Sigmoid colon (tissue), 7 donors: ENCODE measurements around the gene LHFPL5. TPM values are rescaled to one million over a fixed set of nuclear protein-coding genes. Genes with fewer than 3 reads are reported as not detected.

Source experiments
- DNase-seq: peaks from one replicate; pipeline ENCODE4 v3.0.0-alpha.2; 2019
- H3K27ac ChIP-seq, 4 donors: fragments of 200-600 bp; sonication (generic); one replicate each; pipeline ENCODE4 v1.5.1; 2016 to 2019; ENCODE audit warnings: mild to moderate bottlenecking in 1 of 4
- H3K27me3 ChIP-seq, 3 donors: fragments of 200-600 bp; sonication (generic); one replicate each; pipeline ENCODE4 v1.5.1; 2019; ENCODE audit warnings: mild to moderate bottlenecking in 1 of 3
- H3K36me3 ChIP-seq, 4 donors: fragments of 200-600 bp; sonication (generic); one replicate each; pipeline ENCODE4 v1.5.1; 2016 to 2019
- H3K4me1 ChIP-seq, 4 donors: fragments of 200-600 bp; sonication (generic); one replicate each; pipeline ENCODE4 v1.5.1; 2017 to 2019
- H3K4me3 ChIP-seq, 4 donors: fragments of 200-600 bp; sonication (generic); one replicate each; pipeline ENCODE4 v1.5.1; 2017 to 2019; ENCODE audit warnings: mild to moderate bottlenecking in 2 of 4, moderate library complexity in 1 of 4
- H3K9me3 ChIP-seq, 4 donors: fragments of 200-600 bp in 3 of 4; sonication (generic) in 3 of 4; one replicate each; pipeline versions ENCODE4 v1.5.1 to v1.6.1; 2013 to 2019
- CTCF ChIP-seq, 4 experiments: fragments of 450-650 bp in 3 of 4; fragments of 200-600 bp in 1 of 4; IDR thresholded peaks; one replicate each; pipeline ENCODE4 v1.5.1; 2016 to 2019; ENCODE audit warnings: antibody characterized with exemption in 4 of 4, mild to moderate bottlenecking in 3 of 4, moderate library complexity in 2 of 4
- EP300 ChIP-seq, 4 donors: sonication (generic); formaldehyde crosslinking; IDR thresholded peaks; one replicate each; pipeline ENCODE4 v1.6.1; 2017; ENCODE audit warnings: antibody characterized with exemption in 4 of 4
- POLR2A ChIP-seq, 2 donors: fragments of 450-650 bp; IDR thresholded peaks; one replicate each; pipeline ENCODE4 v1.6.1; 2016; ENCODE audit warnings: antibody characterized with exemption in 2 of 2, mild to moderate bottlenecking in 2 of 2, moderate library complexity in 2 of 2
- POLR2AphosphoS5 ChIP-seq, 4 donors: sonication (generic); formaldehyde crosslinking; IDR thresholded peaks; one replicate each; pipeline ENCODE4 v1.6.1; 2017; ENCODE audit warnings: antibody characterized with exemption in 4 of 4
- WGBS, 2 donors: extraction: QIAGEN DNeasy Blood & Tissue Kit; methylation state at CpG; one replicate each; pipeline ENCODE4 v1.1.7; 2013; 5-methylcytosine and 5-hydroxymethylcytosine counted together
- intact Hi-C: fragments of 100-400 bp; cut with DNase I; formaldehyde crosslinking; loops from one replicate; pipeline ENCODE4 v1.15.1; 2023
- polyA plus RNA-seq, 3 donors: library from polyadenylated mRNA; stranded (reverse); fragments of 200-250 nt; gene quantifications; one replicate each; pipeline ENCODE4 v1.2.3, GENCODE V29; 2013
- total RNA-seq, 4 donors: library from RNA; depleted of rRNA; stranded (reverse); fragments of >200 nt; gene quantifications; one replicate each; pipeline ENCODE4 v1.1.0, GENCODE V29; 2016
- donor health status: healthy with polysubstance abuse.
- donor health status: Bipolar disorder and iron deficiency.
- donor health status: healthy.

The LHFPL5 gene
- total and polyA plus RNA-seq, 7 donors = 0.12 to 0.46 (median 0.27) TPM; not detected in 4

- no peak for DNase-seq
- no peaks in the 10 kb centered on the region for H3K4me1 ChIP-seq
- intact Hi-C loops = no loop called here
- H3K27me3 ChIP-seq = no peaks in the 10 kb centered on the region
- H3K27ac ChIP-seq = no peak overlapping the region
- H3K9me3 ChIP-seq = no peaks in the 10 kb centered on the region
- no peak overlapping the region for H3K4me3 ChIP-seq
- 90% methylated on average over 7 of the region's 7 CpGs for WGBS, 2 donors
- TF ChIP-seq POLR2AphosphoS5 (IDR thresholded peaks at IDR 0.05) (no peak), POLR2A (IDR thresholded peaks at IDR 0.05) (no peak), CTCF (IDR thresholded peaks at IDR 0.05) (no peak), EP300 (IDR thresholded peaks at IDR 0.05) (no peak)
- H3K36me3 ChIP-seq = peaks cover 0 to 41% (median 2%) of the 10 kb centered on the region in 4 donors
These were observed 28.4 kb downstream of the LHFPL5 start for GRCh38 chr6:35833536-35833935.

GRCh38 chr6:35839019-35839418, 33.9 kb downstream of the LHFPL5 start:
- intact Hi-C loops = no loop called here
- Histone ChIP-seq H3K27me3 (no peaks in the 10 kb centered on the region), H3K4me3 (no peak overlapping the region), H3K27ac (no peak overlapping the region), H3K9me3 (no peaks in the 10 kb centered on the region), H3K36me3 (peaks cover 0 to 49% (median 2%) of the 10 kb centered on the region in 4 donors), H3K4me1 (no peaks in the 10 kb centered on the region)
- DNase-seq = no peak
- WGBS, 2 donors = 66 to 96% methylated on average over 1 of the region's 1 CpG
- TF ChIP-seq POLR2AphosphoS5 (IDR thresholded peaks at IDR 0.05) (no peak), CTCF (IDR thresholded peaks at IDR 0.05) (no peak), EP300 (IDR thresholded peaks at IDR 0.05) (no peak), POLR2A (IDR thresholded peaks at IDR 0.05) (no peak)

- Histone ChIP-seq H3K4me1 (no peaks in the 10 kb centered on the region), H3K27ac (no peak overlapping the region), H3K27me3 (no peaks in the 10 kb centered on the region), H3K4me3 (no peak overlapping the region), H3K36me3 (peaks cover 0 to 37% (median 0%) of the 10 kb centered on the region in 4 donors), H3K9me3 (no peaks in the 10 kb centered on the region)
- WGBS, 2 donors = 86 to 92% methylated on average over 3 of the region's 3 CpGs
- intact Hi-C loops = no loop called here
- TF ChIP-seq EP300 (IDR thresholded peaks at IDR 0.05) (no peak), POLR2A (IDR thresholded peaks at IDR 0.05) (no peak)
- no peak for DNase-seq
These were observed 37.2 kb downstream of the LHFPL5 start for GRCh38 chr6:35842381-35842780.

GRCh38 chr6:35844290-35844689, 39.1 kb downstream of the LHFPL5 start:
- peaks cover 0 to 28% (median 0%) of the 10 kb centered on the region in 4 donors for H3K36me3 ChIP-seq
- H3K4me1 ChIP-seq = no peaks in the 10 kb centered on the region
- H3K27ac ChIP-seq = no peak overlapping the region
- 91 to 96% methylated on average over 3 of the region's 3 CpGs for WGBS, 2 donors
- no peak for DNase-seq
- TF ChIP-seq CTCF (IDR thresholded peaks at IDR 0.05) = no peak
- no peak for TF ChIP-seq POLR2AphosphoS5 (IDR thresholded peaks at IDR 0.05)
- TF ChIP-seq EP300 (IDR thresholded peaks at IDR 0.05) = no peak
- TF ChIP-seq POLR2A (IDR thresholded peaks at IDR 0.05) = no peak
- H3K27me3 ChIP-seq = no peaks in the 10 kb centered on the region
- peaks cover 0 to 2% (median 0%) of the 10 kb centered on the region in 4 donors for H3K9me3 ChIP-seq
- no peak overlapping the region for H3K4me3 ChIP-seq
- intact Hi-C loops = no loop called here

- 69 to 81% methylated on average over 2 of the region's 2 CpGs for WGBS, 2 donors
- TF ChIP-seq POLR2AphosphoS5 (IDR thresholded peaks at IDR 0.05) = no peak
- TF ChIP-seq EP300 (IDR thresholded peaks at IDR 0.05) = no peak
- no peak for TF ChIP-seq POLR2A (IDR thresholded peaks at IDR 0.05)
- DNase-seq = no peak
- intact Hi-C loops = no loop called here
- no peaks in the 10 kb centered on the region for H3K4me1 ChIP-seq
- H3K27me3 ChIP-seq = no peaks in the 10 kb centered on the region
- H3K27ac ChIP-seq = no peak overlapping the region
- H3K36me3 ChIP-seq = peaks cover 0 to 40% (median 0%) of the 10 kb centered on the region in 4 donors
- no peak overlapping the region for H3K4me3 ChIP-seq
- peaks cover 0 to 2% (median 0%) of the 10 kb centered on the region in 4 donors for H3K9me3 ChIP-seq
These were observed 45.1 kb downstream of the LHFPL5 start for GRCh38 chr6:35850208-35850607.

GRCh38 chr6:35852994-35853393, 47.8 kb downstream of the LHFPL5 start:
- peaks cover 0 to 2% (median 0%) of the 10 kb centered on the region in 4 donors for H3K9me3 ChIP-seq
- DNase-seq = no peak
- WGBS, 2 donors = 87 to 91% methylated on average over 4 of the region's 4 CpGs
- peaks cover 0 to 55% (median 4%) of the 10 kb centered on the region in 4 donors for H3K36me3 ChIP-seq
- no peaks in the 10 kb centered on the region for H3K27me3 ChIP-seq
- TF ChIP-seq POLR2AphosphoS5 (IDR thresholded peaks at IDR 0.05) (no peak), POLR2A (IDR thresholded peaks at IDR 0.05) (no peak), CTCF (IDR thresholded peaks at IDR 0.05) (no peak), EP300 (IDR thresholded peaks at IDR 0.05) (no peak)
- no peaks in the 10 kb centered on the region for H3K4me1 ChIP-seq
- no peak overlapping the region for H3K4me3 ChIP-seq
- no peak overlapping the region for H3K27ac ChIP-seq
- intact Hi-C loops = no loop called here
